Activated B cell treated with CpG ODN at 0.5 μM for 24 hours (primary cell): Measurements from ENCODE around the gene GSAP. TPM values are rescaled to one million over a fixed set of nuclear protein-coding genes. Genes with fewer than 3 reads are reported as not detected.

ENCODE experiments used
- ATAC-seq: fragments of 200-7000 bp; cut with Tn5 transposase; one replicate; pipeline ENCODE4 v1.10.0; 2021; ENCODE audit warnings: low read depth, mild to moderate bottlenecking, moderate library complexity
- CTCF ChIA-PET: fragments of 350-600 bp; sonication (Branson Sonifier 250); formaldehyde crosslinking; loops from one replicate; lab custom pipeline; 2021; ENCODE audit warnings: antibody characterized with exemption; lab: Charles Lee
- POLR2A ChIA-PET: fragments of 350-600 bp; sonication (Branson Sonifier 250); formaldehyde crosslinking; loops from one replicate; lab custom pipeline; 2021; ENCODE audit warnings: antibody characterized with exemption; lab: Charles Lee
- DNase-seq: peaks from one replicate; pipeline ENCODE4 v3.0.0; 2022
- H3K27ac Mint-ChIP-seq: one replicate; pipeline ENCODE4 v1.8.0; 2020; ENCODE audit warnings: mixed read lengths
- H3K27me3 Mint-ChIP-seq: one replicate; pipeline ENCODE4 v1.8.0; 2021; ENCODE audit warnings: mixed read lengths
- H3K36me3 Mint-ChIP-seq: one replicate; pipeline ENCODE4 v1.8.0; 2021; ENCODE audit warnings: low read depth, mixed read lengths
- H3K4me1 Mint-ChIP-seq: one replicate; pipeline ENCODE4 v1.8.0; 2021; ENCODE audit warnings: mixed read lengths
- H3K4me3 Mint-ChIP-seq: one replicate; pipeline ENCODE4 v1.8.0; 2020; ENCODE audit warnings: mild to moderate bottlenecking, mixed read lengths
- H3K9me3 Mint-ChIP-seq: one replicate; pipeline ENCODE4 v1.8.0; 2020; ENCODE audit warnings: mixed read lengths
- intact Hi-C: fragments of 100-400 bp; cut with micrococcal nuclease; formaldehyde crosslinking; loops from one replicate; pipeline ENCODE4 v1.15.1; 2024
- total RNA-seq: library from RNA; stranded (reverse); gene quantifications from 2 replicates; pipeline ENCODE4 v1.2.3, GENCODE V29; 2022
- TF ChIP-seq, protein P1 (sequence below): fragments of 200-600 bp; IDR thresholded peaks from one replicate; pipeline ENCODE4 v1.8.0; 2022; ENCODE audit warnings: antibody characterized with exemption, mild to moderate bottlenecking

GSAP gene
- total RNA-seq, 1 donor from 2014 or later, result 91.2 TPM

DNA sequence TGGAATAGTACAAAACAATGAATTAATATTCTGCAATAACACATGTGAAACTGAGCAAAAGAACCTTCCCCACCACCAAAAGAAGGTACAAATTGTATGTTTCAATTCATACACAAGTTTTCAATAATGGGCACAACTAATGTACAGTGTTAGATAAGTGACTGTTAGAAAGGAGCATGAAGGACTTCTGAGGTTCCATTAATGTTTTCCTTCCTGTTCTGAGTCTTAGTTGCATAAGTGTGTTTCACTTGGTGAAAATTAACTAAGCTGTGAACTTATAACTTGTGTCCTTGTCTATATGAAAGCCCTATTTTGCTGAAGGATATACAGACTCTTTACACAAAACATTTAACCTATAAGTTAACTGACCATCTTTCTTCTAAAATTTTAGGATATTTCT lies 8.2 kb downstream of the GSAP start:
- ATAC-seq (no peak), DNase-seq (no peak)
- Mint-ChIP-seq H3K9me3 (no peaks in the 10 kb centered on the region), H3K36me3 (peaks cover 25% of the 10 kb centered on the region), H3K4me3 (no peak overlapping the region), H3K27ac (no peak overlapping the region), H3K4me1 (peaks cover 62% of the 10 kb centered on the region), H3K27me3 (no peaks in the 10 kb centered on the region)
- intact Hi-C loops, result no loop called here
- POLR2A ChIA-PET, result no interaction called here
- CTCF ChIA-PET, result no interaction called here
- TF ChIP-seq, protein P1, sequence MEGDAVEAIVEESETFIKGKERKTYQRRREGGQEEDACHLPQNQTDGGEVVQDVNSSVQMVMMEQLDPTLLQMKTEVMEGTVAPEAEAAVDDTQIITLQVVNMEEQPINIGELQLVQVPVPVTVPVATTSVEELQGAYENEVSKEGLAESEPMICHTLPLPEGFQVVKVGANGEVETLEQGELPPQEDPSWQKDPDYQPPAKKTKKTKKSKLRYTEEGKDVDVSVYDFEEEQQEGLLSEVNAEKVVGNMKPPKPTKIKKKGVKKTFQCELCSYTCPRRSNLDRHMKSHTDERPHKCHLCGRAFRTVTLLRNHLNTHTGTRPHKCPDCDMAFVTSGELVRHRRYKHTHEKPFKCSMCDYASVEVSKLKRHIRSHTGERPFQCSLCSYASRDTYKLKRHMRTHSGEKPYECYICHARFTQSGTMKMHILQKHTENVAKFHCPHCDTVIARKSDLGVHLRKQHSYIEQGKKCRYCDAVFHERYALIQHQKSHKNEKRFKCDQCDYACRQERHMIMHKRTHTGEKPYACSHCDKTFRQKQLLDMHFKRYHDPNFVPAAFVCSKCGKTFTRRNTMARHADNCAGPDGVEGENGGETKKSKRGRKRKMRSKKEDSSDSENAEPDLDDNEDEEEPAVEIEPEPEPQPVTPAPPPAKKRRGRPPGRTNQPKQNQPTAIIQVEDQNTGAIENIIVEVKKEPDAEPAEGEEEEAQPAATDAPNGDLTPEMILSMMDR, result no peak

DNA sequence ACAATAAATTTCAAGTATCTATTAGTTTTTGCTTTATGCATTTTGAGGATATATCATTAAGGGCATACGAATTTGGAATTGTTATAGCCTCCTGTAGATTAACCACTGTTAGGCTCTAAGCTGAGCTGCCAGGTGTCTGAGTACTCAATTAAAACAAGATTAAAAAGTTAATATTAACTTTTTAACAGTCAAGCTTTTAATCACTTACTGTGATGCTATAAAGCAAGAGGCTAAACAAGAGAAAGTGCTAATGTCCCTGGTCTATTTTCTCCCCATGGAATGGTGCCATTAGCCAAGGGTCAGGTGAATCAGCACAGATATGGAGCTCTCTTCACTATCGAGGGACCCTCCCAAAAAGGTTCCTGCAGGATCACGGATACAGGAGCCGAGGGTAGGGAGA lies 9.7 kb downstream of the GSAP start:
- H3K27me3 Mint-ChIP-seq, result no peaks in the 10 kb centered on the region
- no peak for ATAC-seq
- peaks cover 58% of the 10 kb centered on the region for H3K4me1 Mint-ChIP-seq
- ChIA-PET CTCF (interaction anchor here (0.6 kb wide), 1 partner anchor 1216 kb away, joined by 3 read pairs; no protein-coding TSS in a partner anchor), POLR2A (interaction anchor here (4.0 kb wide), 1 partner anchor 9 kb away, joined by 38 read pairs; the partner anchor contains the start of gene GSAP)
- intact Hi-C loops, result loop anchor here (1.0 kb wide), 1 partner anchor 8 kb away; no protein-coding TSS in a partner anchor
- no peak overlapping the region for H3K27ac Mint-ChIP-seq
- no peaks in the 10 kb centered on the region for H3K9me3 Mint-ChIP-seq
- peaks cover 26% of the 10 kb centered on the region for H3K36me3 Mint-ChIP-seq
- TF ChIP-seq, protein P1, result no peak
- no peak overlapping the region for H3K4me3 Mint-ChIP-seq
- no peak for DNase-seq

DNA sequence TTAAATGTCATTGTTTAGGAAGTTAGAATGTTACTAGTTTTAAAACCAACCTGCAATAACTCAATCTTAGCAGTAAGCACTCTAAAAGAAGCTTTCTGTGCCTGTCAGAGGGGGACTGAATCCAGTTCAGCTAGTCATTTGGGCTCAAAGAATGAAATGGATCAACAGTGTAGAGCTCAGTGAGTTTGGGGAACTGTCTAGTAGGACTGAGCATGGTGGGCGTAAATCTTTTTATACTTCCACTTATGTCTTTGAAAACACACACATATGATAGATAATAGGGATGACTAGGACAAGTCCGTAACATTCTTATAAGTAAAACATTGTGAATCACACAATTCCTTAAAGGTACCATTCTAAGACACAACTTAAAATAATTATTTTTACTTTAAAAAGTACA lies 11.5 kb downstream of the GSAP start:
- ChIA-PET POLR2A (interaction anchor here (4.0 kb wide), 1 partner anchor 11 kb away, joined by 38 read pairs; the partner anchor contains the start of gene GSAP), CTCF (no interaction called here)
- Mint-ChIP-seq H3K9me3 (no peaks in the 10 kb centered on the region), H3K4me1 (peaks cover 57% of the 10 kb centered on the region), H3K36me3 (peaks cover 30% of the 10 kb centered on the region), H3K4me3 (no peak overlapping the region), H3K27ac (peak overlapping the region; percentile 50), H3K27me3 (no peaks in the 10 kb centered on the region)
- TF ChIP-seq, protein P1, result no peak
- intact Hi-C loops, result no loop called here
- ATAC-seq, result no peak
- DNase-seq, result no peak

DNA sequence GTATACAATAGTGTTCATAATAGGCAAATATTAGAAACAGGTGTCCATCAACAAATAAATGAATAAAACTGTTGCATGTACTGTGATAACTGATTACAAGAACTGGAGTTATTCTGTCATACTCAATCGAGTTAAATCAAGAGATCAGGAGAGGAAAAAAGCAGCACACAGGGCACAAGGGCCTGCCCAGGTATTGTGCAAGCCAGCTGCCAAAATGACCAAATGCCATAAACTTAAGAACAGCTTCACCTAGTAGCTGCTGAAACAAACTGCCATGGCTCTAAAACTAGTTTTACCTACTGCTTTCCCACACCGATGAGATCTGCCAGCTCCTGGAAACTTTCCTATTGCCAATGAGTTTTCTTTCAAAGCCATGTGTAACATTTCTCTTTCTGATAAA lies 12.2 kb downstream of the GSAP start:
- TF ChIP-seq, protein P1, result no peak
- no peaks in the 10 kb centered on the region for H3K27me3 Mint-ChIP-seq
- ATAC-seq, result no peak
- DNase-seq, result no peak
- ChIA-PET POLR2A (interaction anchor here (4.0 kb wide), 1 partner anchor 11 kb away, joined by 38 read pairs; the partner anchor contains the start of gene GSAP), CTCF (no interaction called here)
- H3K36me3 Mint-ChIP-seq, result peaks cover 35% of the 10 kb centered on the region
- H3K9me3 Mint-ChIP-seq, result no peaks in the 10 kb centered on the region
- H3K4me1 Mint-ChIP-seq, result peaks cover 57% of the 10 kb centered on the region
- no peak overlapping the region for H3K4me3 Mint-ChIP-seq
- intact Hi-C loops, result no loop called here
- H3K27ac Mint-ChIP-seq, result peak overlapping the region; percentile 19

DNA sequence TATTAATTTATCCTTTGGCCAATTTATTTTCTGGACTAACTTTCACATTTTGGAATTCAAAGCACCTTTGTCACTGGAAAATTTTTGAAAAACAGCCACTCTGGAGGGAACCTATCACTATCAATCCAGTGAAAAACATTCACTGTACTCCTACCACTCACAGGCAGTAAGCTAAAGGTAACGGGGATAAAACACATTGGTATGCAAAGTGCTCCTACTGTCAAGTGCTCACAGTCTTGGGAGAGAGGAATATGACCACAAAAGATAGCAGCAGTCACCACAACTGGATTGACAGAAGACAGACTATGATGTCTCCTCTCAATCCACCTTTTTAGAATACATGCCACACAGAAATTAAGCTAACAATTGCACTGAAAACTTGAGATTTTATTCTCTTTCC lies 13.3 kb downstream of the GSAP start:
- peaks cover 39% of the 10 kb centered on the region for H3K36me3 Mint-ChIP-seq
- H3K27ac Mint-ChIP-seq, result no peak overlapping the region
- H3K9me3 Mint-ChIP-seq, result no peaks in the 10 kb centered on the region
- no peak overlapping the region for H3K4me3 Mint-ChIP-seq
- H3K4me1 Mint-ChIP-seq, result peaks cover 49% of the 10 kb centered on the region
- intact Hi-C loops, result no loop called here
- ChIA-PET CTCF (interaction anchor here (0.6 kb wide), 2 partner anchors 26 to 204 kb away, joined by 3 read pairs; no protein-coding TSS in a partner anchor), POLR2A (interaction anchor here (1.2 to 2.4 kb wide), 3 partner anchors 9 to 12 kb away, joined by 3 to 22 read pairs (median 8); partner anchors contain the start of gene GSAP)
- TF ChIP-seq, protein P1, result no peak
- H3K27me3 Mint-ChIP-seq, result no peaks in the 10 kb centered on the region
- ATAC-seq (no peak), DNase-seq (no peak)
